ENCODE measurements around the gene KIF6.

KIF6 gene

GRCh38 chr6:39366931-39367618 lies 358.1 kb downstream of the KIF6 start:
- DNase-seq, result no peak

GRCh38 chr6:39365281-39366074 lies 359.7 kb downstream of the KIF6 start:
- no peak for DNase-seq

GRCh38 chr6:39363280-39363679 lies 361.9 kb downstream of the KIF6 start:
- DNase-seq, result no peak

- DNase-seq, result no peak
These were observed 362.7 kb downstream of the KIF6 start for GRCh38 chr6:39362487-39362865.

- DNase-seq, result peak; percentile 61
These were observed 363.3 kb downstream of the KIF6 start for GRCh38 chr6:39361657-39362486.

GRCh38 chr6:39360378-39360777 lies 364.8 kb downstream of the KIF6 start:
- DNase-seq, result no peak

- no peak for DNase-seq
These were observed 367.1 kb downstream of the KIF6 start for GRCh38 chr6:39357998-39358686.

- no peak for DNase-seq
These were observed 371.4 kb downstream of the KIF6 start for GRCh38 chr6:39353698-39354315.

- DNase-seq, result no peak
These were observed 374.3 kb downstream of the KIF6 start for GRCh38 chr6:39350723-39351505.

GRCh38 chr6:39348740-39349139 lies 376.5 kb downstream of the KIF6 start:
- no peak for DNase-seq

GRCh38 chr6:39347906-39348585 lies 377.2 kb downstream of the KIF6 start:
- DNase-seq, result peak; percentile 69

GRCh38 chr6:39347206-39347605 lies 378.0 kb downstream of the KIF6 start:
- DNase-seq, result no peak

GRCh38 chr6:39344821-39345280 lies 380.4 kb downstream of the KIF6 start:
- DNase-seq, result no peak

GRCh38 chr6:39343396-39343870 lies 381.8 kb downstream of the KIF6 start:
- DNase-seq, result no peak

- no peak for DNase-seq
These were observed 382.4 kb downstream of the KIF6 start for GRCh38 chr6:39342692-39343395.

- DNase-seq, result no peak
These were observed 383.3 kb downstream of the KIF6 start for GRCh38 chr6:39341937-39342336.

- no peak for DNase-seq
These were observed 383.9 kb downstream of the KIF6 start for GRCh38 chr6:39341352-39341751.

GRCh38 chr6:39339868-39340550 lies 385.2 kb downstream of the KIF6 start:
- DNase-seq, result no peak

GRCh38 chr6:39339096-39339867 lies 385.9 kb downstream of the KIF6 start:
- DNase-seq, result no peak

All from activated CD4-positive, alpha-beta T cell treated with anti-CD3 and anti-CD28 coated beads, Interleukin-2, Interleukin-6, amounts not matched to agents 100 ng/mL and 50 ng/mL, durations not matched to agents 16 hours and 8 hours (primary cell).